ENCODE results near the gene LRRC46.

Gene LRRC46

GRCh38 chr17:47821031-47821423, 10.4 kb upstream of the LRRC46 start:
- DNase-seq (ENCODE audit: low read depth): no peak
- H3K4me3 ChIP-seq (ENCODE audit: low read depth, low read length): peak overlapping the region; percentile 74
- TF ChIP-seq, protein P1, sequence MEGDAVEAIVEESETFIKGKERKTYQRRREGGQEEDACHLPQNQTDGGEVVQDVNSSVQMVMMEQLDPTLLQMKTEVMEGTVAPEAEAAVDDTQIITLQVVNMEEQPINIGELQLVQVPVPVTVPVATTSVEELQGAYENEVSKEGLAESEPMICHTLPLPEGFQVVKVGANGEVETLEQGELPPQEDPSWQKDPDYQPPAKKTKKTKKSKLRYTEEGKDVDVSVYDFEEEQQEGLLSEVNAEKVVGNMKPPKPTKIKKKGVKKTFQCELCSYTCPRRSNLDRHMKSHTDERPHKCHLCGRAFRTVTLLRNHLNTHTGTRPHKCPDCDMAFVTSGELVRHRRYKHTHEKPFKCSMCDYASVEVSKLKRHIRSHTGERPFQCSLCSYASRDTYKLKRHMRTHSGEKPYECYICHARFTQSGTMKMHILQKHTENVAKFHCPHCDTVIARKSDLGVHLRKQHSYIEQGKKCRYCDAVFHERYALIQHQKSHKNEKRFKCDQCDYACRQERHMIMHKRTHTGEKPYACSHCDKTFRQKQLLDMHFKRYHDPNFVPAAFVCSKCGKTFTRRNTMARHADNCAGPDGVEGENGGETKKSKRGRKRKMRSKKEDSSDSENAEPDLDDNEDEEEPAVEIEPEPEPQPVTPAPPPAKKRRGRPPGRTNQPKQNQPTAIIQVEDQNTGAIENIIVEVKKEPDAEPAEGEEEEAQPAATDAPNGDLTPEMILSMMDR (IDR thresholded peaks at IDR 0.05; ENCODE audit: low read depth, low read length, missing control alignments): no peak

DNA sequence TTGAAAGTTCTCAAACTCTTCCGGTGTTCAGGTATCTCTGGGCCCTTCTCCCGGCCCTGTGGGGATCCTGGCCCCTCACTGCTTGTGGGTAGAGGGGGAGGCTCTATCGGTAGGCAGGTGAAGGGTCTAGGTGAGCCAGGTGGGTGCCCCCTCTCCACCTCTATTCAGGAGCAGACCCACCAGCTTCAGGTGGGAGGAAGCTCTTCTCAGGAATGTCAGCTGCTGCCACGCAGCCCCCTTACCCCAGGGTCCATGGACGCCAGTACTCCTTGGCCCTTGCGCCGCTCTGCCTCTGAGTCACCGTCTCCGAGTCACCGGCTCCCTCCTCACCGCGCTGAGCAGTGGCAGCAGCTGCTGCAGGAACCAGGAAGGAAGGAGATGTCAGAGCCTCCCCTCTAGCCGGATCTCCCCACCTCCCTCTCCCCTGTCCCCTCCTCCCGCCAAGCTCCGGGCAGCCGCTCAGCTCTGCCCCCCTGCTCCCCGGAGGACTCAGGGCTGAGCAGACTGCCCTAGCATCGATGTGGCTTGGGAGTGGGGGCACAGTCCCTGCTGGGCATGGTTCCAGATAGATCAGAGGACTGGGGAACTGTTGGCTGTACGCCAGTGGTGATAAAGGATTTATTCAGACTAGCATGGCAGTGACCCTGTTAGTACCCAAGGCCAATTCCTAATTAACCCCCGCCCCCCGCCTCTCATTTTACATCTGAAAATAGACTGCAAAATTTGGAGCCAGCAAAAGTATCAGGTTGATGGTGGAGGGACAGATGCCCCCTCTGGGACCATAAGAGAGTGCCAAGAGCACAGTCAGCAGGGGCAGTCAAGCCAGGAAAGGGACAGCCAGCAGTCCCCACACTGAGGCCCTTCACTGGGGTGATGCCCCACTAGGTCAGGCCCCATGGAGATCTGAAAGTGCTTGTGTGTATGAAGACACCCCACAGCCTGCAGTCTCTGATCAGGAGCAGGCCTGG, 9.8 kb upstream of the LRRC46 start, which contains the start of gene OSBPL7:
OSBPL7 (minus strand) TSS at position 371 of the 968 bp plus-strand sequence. CDS start 1,516 bp downstream, outside the sequence.
- peak; percentile 41 for DNase-seq (ENCODE audit: low read depth)
- TF ChIP-seq, protein P1 (IDR thresholded peaks at IDR 0.05; ENCODE audit: low read depth, low read length, missing control alignments): peak; percentile 32
- H3K4me3 ChIP-seq (ENCODE audit: low read depth, low read length): peak within 1 kb of the TSS; percentile 74

DNA sequence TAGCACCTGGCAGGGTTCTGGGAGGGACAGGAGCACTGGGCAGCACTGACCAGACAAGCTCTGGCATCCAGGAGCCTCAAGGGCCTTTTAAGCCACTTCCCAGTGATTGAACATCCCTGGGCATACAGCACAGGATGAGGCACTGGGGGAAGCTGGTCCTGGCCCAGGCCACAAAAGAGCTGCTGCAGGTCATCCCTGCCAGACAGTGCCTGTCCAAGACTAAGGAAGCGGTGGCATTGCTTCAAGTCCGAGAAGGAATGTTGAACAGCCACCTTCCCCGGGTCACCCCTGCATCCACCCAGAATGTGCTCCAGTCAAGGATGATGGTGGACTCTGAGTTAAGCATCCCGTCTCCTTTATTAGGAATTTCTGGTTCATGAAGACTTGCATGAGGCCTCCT, 8.7 kb upstream of the LRRC46 start:
- DNase-seq (ENCODE audit: low read depth): no peak
- TF ChIP-seq, protein P1 (IDR thresholded peaks at IDR 0.05; ENCODE audit: low read depth, low read length, missing control alignments): no peak
- H3K4me3 ChIP-seq (ENCODE audit: low read depth, low read length): no peak overlapping the region

GRCh38 chr17:47823519-47823918, 8.0 kb upstream of the LRRC46 start:
- no peak for DNase-seq (ENCODE audit: low read depth)
- H3K4me3 ChIP-seq (ENCODE audit: low read depth, low read length): no peak overlapping the region
- TF ChIP-seq, protein P1 (IDR thresholded peaks at IDR 0.05; ENCODE audit: low read depth, low read length, missing control alignments): no peak

DNA sequence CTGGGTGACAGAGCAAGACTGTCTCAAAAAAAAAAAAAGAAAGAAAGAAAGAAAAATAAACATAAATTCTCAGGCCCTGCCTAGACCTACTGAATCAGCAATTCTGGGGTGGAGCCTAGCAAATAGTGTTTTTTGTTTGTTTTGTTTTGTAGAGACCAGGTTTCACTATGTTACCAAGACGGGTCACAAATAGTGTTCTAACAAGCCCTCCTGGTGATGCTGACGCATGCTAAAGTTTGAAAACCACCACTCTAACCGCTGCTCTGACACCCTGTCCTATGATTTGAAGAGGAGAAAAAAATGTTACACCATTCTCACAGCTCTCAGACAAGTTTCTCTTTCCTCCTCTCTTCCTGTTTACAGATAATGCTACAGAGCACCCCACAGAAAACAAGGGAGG, 1.6 kb upstream of the LRRC46 start:
- no peak overlapping the region; the same call in 1 of the 2 replicates for H3K4me3 ChIP-seq (ENCODE audit: low read depth, low read length)
- DNase-seq (ENCODE audit: low read depth): no peak
- TF ChIP-seq, protein P1 (IDR thresholded peaks at IDR 0.05; ENCODE audit: low read depth, low read length, missing control alignments): no peak

DNA sequence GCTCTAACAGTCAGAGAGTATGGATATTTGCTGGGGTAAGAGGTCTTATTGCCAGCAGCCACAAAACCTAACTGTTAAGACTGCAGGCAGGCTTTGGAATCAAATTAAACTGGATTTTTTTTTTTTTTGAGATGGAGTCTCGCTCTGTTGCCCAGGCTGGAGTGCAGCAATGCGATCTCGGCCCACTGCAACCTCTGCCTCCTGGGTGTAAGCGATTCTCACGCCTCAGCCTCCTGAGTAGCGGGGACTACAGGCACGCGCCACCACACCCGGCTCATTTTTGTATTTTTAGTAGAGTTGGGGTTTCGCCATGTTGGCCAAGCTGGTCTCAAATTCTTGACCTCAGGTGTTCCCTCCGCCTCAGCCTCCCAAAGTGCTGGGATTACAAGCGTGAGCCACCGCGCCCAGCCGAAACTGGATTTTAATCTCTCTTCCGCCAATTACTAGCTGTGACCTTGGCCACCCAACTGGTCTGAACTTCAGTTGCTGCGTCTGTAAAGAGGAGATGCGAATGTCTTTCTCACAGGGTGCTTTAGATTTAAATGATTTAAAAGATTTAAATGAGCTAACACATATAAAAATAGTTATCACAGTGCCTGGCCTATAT, 971 bp upstream of the LRRC46 start:
- TF ChIP-seq, protein P1 (IDR thresholded peaks at IDR 0.05; ENCODE audit: low read depth, low read length, missing control alignments): no peak
- peak overlapping the region; percentile 82 for H3K4me3 ChIP-seq (ENCODE audit: low read depth, low read length)
- DNase-seq (ENCODE audit: low read depth): no peak

Data from GM12864 (cell line).